ENCODE measurements around the gene CYP2D6. TPM values are rescaled to one million over a fixed set of nuclear protein-coding genes. Genes with fewer than 3 reads are reported as not detected.

Gene CYP2D6
- total and polyA plus RNA-seq, 4 donors = 0.79 to 9.9 (median 3.4) TPM

DNA sequence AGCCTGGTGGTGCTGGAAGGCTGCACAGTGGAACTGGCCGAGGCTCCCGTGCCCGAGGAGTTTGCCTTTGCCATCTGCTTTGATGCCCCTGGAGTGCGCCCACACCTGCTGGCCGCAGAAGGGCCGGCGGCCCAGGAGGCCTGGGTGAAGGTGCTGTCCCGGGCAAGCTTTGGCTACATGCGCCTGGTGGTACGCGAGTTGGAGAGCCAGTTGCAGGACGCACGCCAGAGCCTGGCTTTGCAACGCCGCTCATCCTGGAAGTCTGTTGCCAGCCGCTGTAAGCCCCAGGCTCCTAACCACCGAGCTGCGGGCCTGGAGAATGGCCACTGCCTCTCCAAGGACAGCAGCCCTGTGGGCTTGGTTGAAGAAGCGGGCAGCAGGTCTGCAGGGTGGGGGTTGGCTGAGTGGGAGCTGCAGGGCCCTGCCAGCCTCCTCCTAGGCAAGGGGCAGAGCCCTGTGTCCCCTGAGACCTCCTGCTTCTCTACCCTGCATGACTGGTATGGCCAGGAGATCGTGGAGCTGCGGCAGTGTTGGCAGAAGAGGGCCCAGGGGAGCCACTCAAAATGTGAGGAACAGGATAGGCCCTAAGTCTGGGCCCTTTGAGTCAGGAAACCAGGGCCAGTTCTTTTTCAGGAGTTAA, 53.0 kb downstream of the CYP2D6 start:
- H3K27me3 ChIP-seq (ENCODE audit: control insufficient read depth, insufficient read depth, low read length) = no peaks in the 10 kb centered on the region
- H3K4me1 ChIP-seq (ENCODE audit: control insufficient read depth, insufficient read depth, low read length) = peaks cover 52% of the 10 kb centered on the region
- H3K36me3 ChIP-seq (ENCODE audit: control insufficient read depth, insufficient read depth, low read length) = peaks cover 18% of the 10 kb centered on the region
- no peak overlapping the region for H3K4me3 ChIP-seq (ENCODE audit: low read depth, low read length)
- no peak overlapping the region for H3K27ac ChIP-seq (ENCODE audit: low read depth, low read length)
- WGBS (ENCODE audit: insufficient coverage) = 90% methylated on average over 21 of the region's 21 CpGs
- H3K9me3 ChIP-seq (ENCODE audit: control insufficient read depth, insufficient read depth, low read length) = no peaks in the 10 kb centered on the region
- DNase-seq (ENCODE audit: low read depth in 4 of 6, low spot score in 6 of 6) = no peak

GRCh38 chr22:42076764-42077485, 53.7 kb downstream of the CYP2D6 start:
- no peak for DNase-seq (ENCODE audit: low read depth in 4 of 6, low spot score in 6 of 6)
- peaks cover 51% of the 10 kb centered on the region for H3K4me1 ChIP-seq (ENCODE audit: control insufficient read depth, insufficient read depth, low read length)
- H3K27ac ChIP-seq (ENCODE audit: low read depth, low read length) = no peak overlapping the region
- H3K9me3 ChIP-seq (ENCODE audit: control insufficient read depth, insufficient read depth, low read length) = no peaks in the 10 kb centered on the region
- H3K36me3 ChIP-seq (ENCODE audit: control insufficient read depth, insufficient read depth, low read length) = peaks cover 11% of the 10 kb centered on the region
- 93% methylated on average over 19 of the region's 20 CpGs for WGBS (ENCODE audit: insufficient coverage)
- no peak overlapping the region for H3K4me3 ChIP-seq (ENCODE audit: low read depth, low read length)
- H3K27me3 ChIP-seq (ENCODE audit: control insufficient read depth, insufficient read depth, low read length) = no peaks in the 10 kb centered on the region

Other genes starting within 250 kb of the CYP2D6 start
- under 1 TPM; 0.40 to 0.61 TPM for gene SHISA8, start 215.7 kb downstream of the CYP2D6 start, total RNA-seq
- 1 to 10 TPM; 3.0 to 5.2 TPM for gene SHISA8, start 215.7 kb downstream of the CYP2D6 start, polyA plus RNA-seq (ENCODE audit: insufficient read length in 2 of 2)
- gene TNFRSF13C, start 204.0 kb downstream of the CYP2D6 start, total RNA-seq = 1 to 10 TPM in 1 of 2 donors, under 1 TPM in 1; 0.79 to 1.1 TPM
- 1 to 10 TPM; 2.3 to 2.9 TPM for gene TNFRSF13C, start 204.0 kb downstream of the CYP2D6 start, polyA plus RNA-seq (ENCODE audit: insufficient read length in 2 of 2)
- 1 to 10 TPM; 5.2 to 9.0 TPM for gene CENPM, start 183.7 kb downstream of the CYP2D6 start, total RNA-seq
- 10 to 100 TPM; 12.2 to 13.0 TPM for gene CENPM, start 183.7 kb downstream of the CYP2D6 start, polyA plus RNA-seq (ENCODE audit: insufficient read length in 2 of 2)
- 10 to 100 TPM; 86.9 to 89.2 TPM for gene SEPTIN3, start 161.4 kb downstream of the CYP2D6 start, total RNA-seq
- 100 to 1,000 TPM; 398 to 423 TPM for gene SEPTIN3, start 161.4 kb downstream of the CYP2D6 start, polyA plus RNA-seq (ENCODE audit: insufficient read length in 2 of 2)
- gene WBP2NL, start 132.0 kb downstream of the CYP2D6 start, total RNA-seq = 1 to 10 TPM; 2.4 to 4.7 TPM
- gene WBP2NL, start 132.0 kb downstream of the CYP2D6 start, polyA plus RNA-seq (ENCODE audit: insufficient read length in 2 of 2) = 1 to 10 TPM; 2.7 to 6.2 TPM
- 10 to 100 TPM; 27.1 to 35.7 TPM for gene NAGA, start 60.0 kb downstream of the CYP2D6 start, total RNA-seq
- gene NAGA, start 60.0 kb downstream of the CYP2D6 start, polyA plus RNA-seq (ENCODE audit: insufficient read length in 2 of 2) = 10 to 100 TPM; 18.9 to 19.9 TPM
- gene PHETA2, start 56.6 kb downstream of the CYP2D6 start, total RNA-seq = 10 to 100 TPM in 1 of 2 donors, 1 to 10 TPM in 1; 6.9 to 18.0 TPM
- 1 to 10 TPM; 3.4 to 6.5 TPM for gene PHETA2, start 56.6 kb downstream of the CYP2D6 start, polyA plus RNA-seq (ENCODE audit: insufficient read length in 2 of 2)
- gene SMDT1, start 51.1 kb downstream of the CYP2D6 start, total RNA-seq = 10 to 100 TPM; 22.6 to 31.8 TPM
- gene SMDT1, start 51.1 kb downstream of the CYP2D6 start, polyA plus RNA-seq (ENCODE audit: insufficient read length in 2 of 2) = 100 to 1,000 TPM; 122 to 132 TPM
- gene NDUFA6, start 40.0 kb downstream of the CYP2D6 start, total RNA-seq = 100 to 1,000 TPM in 1 of 2 donors, 10 to 100 TPM in 1; 62.3 to 125 TPM
- gene NDUFA6, start 40.0 kb downstream of the CYP2D6 start, polyA plus RNA-seq (ENCODE audit: insufficient read length in 2 of 2) = 100 to 1,000 TPM in 1 of 2 donors, 10 to 100 TPM in 1; 96.1 to 125 TPM
- 10 to 100 TPM; 30.3 to 32.0 TPM for gene TCF20, start 139.8 kb upstream of the CYP2D6 start, total RNA-seq
- gene TCF20, start 139.8 kb upstream of the CYP2D6 start, polyA plus RNA-seq (ENCODE audit: insufficient read length in 2 of 2) = 10 to 100 TPM; 25.3 to 28.8 TPM

All from spinal cord (tissue), 10 donors.